OCI-LY1 (cell line): ENCODE measurements around the gene IRF8.

Source experiments
- H2AFZ ChIP-seq: fragments of 200-600 bp; sonication (generic), shearing (Covaris generic); 2 replicates; pipeline ENCODE4 v1.6.0; 2014; ENCODE audit warnings: antibody characterized with exemption, mild to moderate bottlenecking, low read length
- H3F3A ChIP-seq: fragments of 200-600 bp; sonication (generic), shearing (Covaris generic); 2 replicates; pipeline ENCODE4 v1.6.0; 2014; ENCODE audit warnings: mild to moderate bottlenecking, antibody characterized with exemption, low read length, moderate library complexity; ENCODE audit not compliant: insufficient read depth
- H3K27ac ChIP-seq: fragments of 200-600 bp; sonication (generic); 2 replicates; pipeline ENCODE4 v1.5.1; 2014; ENCODE audit warnings: low read length, mixed run types, mild to moderate bottlenecking, low read depth; ENCODE audit not compliant: poor library complexity, severe bottlenecking
- H3K27me3 ChIP-seq: fragments of 200-600 bp; sonication (generic); 2 replicates; pipeline ENCODE4 v1.6.0; 2014; ENCODE audit warnings: antibody characterized with exemption, mild to moderate bottlenecking, low read length, moderate library complexity; ENCODE audit not compliant: insufficient read depth
- H3K36me3 ChIP-seq: fragments of 200-600 bp; sonication (generic); 2 replicates; pipeline ENCODE4 v1.6.1; 2014; ENCODE audit warnings: mild to moderate bottlenecking, antibody characterized with exemption, low read length, moderate library complexity, mixed read lengths; ENCODE audit not compliant: insufficient read depth
- H3K4me1 ChIP-seq: fragments of 200-600 bp; sonication (generic); 2 replicates; pipeline ENCODE4 v1.5.1; 2014; ENCODE audit warnings: mild to moderate bottlenecking, low read length, moderate library complexity; ENCODE audit not compliant: insufficient read depth, severe bottlenecking
- H3K4me2 ChIP-seq: fragments of 200-600 bp; sonication (generic), shearing (Covaris generic); 2 replicates; pipeline ENCODE4 v1.6.1; 2014; ENCODE audit warnings: low read length
- H3K4me3 ChIP-seq: fragments of 200-600 bp; sonication (generic); 2 replicates; pipeline ENCODE4 v1.5.1; 2014; ENCODE audit warnings: low read length, low read depth, mild to moderate bottlenecking, mixed read lengths; ENCODE audit not compliant: poor library complexity, severe bottlenecking
- H3K79me2 ChIP-seq: fragments of 200-600 bp; shearing (Covaris generic); 2 replicates; pipeline ENCODE4 v1.6.1; 2016; ENCODE audit warnings: mixed run types, low read length, mixed read lengths; ENCODE audit not compliant: insufficient read depth
- H3K9ac ChIP-seq: fragments of 200-600 bp; sonication (generic), shearing (Covaris generic); 2 replicates; pipeline ENCODE4 v1.6.1; 2014; ENCODE audit warnings: mild to moderate bottlenecking, low read length, mixed read lengths
- H3K9me2 ChIP-seq: fragments of 200-600 bp; sonication (generic), shearing (Covaris generic); 2 replicates; pipeline ENCODE4 v1.6.1; 2014; ENCODE audit warnings: low read depth, mild to moderate bottlenecking, low read length, mixed read lengths
- H3K9me3 ChIP-seq: fragments of 200-600 bp; shearing (Covaris generic); 2 replicates; pipeline ENCODE4 v1.6.1; 2014; ENCODE audit warnings: low read length, mixed read lengths
- H4K20me1 ChIP-seq: fragments of 200-600 bp; sonication (generic), shearing (Covaris generic); 2 replicates; pipeline ENCODE4 v1.6.0; 2016; ENCODE audit warnings: mild to moderate bottlenecking, low read length; ENCODE audit not compliant: insufficient read depth
- EZH2 ChIP-seq: fragments of 200-600 bp; sonication (generic), shearing (Covaris generic); IDR thresholded peaks from 2 replicates; pipeline ENCODE4 v1.8.0; 2017; ENCODE audit warnings: borderline replicate concordance, mixed run types, mild to moderate bottlenecking, antibody characterized with exemption, low read length, moderate library complexity, mixed read lengths
- TF ChIP-seq, protein P1 (sequence below): fragments of 200-600 bp; sonication (generic), shearing (Covaris generic); IDR thresholded peaks from 2 replicates; pipeline ENCODE4 v1.5.1; 2017; ENCODE audit warnings: mild to moderate bottlenecking, antibody characterized with exemption, low read length, moderate library complexity, mixed read lengths

IRF8 gene

DNA sequence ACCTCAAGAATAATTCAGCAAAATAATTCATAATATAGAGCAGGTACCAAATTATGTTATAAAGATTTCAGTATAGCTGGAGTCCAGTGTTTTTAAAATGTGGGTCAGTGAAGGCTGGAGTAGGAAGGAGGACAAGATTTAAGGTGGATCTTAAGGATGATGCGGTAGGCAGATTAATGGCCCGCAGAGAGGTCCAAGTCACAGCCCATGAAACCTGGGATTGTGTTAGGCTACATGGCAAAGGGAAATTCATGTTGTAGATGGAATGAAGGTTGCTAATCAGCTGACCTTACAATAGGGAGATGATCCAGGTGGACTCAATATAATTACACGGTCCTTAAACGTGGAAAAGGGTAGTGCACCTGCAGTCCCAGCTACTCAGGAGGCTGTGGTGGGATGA lies 6.2 kb upstream of the IRF8 start:
- Histone ChIP-seq H3K4me3 (no peak overlapping the region), H3K27ac (no peak overlapping the region)
- no peak for TF ChIP-seq EZH2
- TF ChIP-seq, protein P1, sequence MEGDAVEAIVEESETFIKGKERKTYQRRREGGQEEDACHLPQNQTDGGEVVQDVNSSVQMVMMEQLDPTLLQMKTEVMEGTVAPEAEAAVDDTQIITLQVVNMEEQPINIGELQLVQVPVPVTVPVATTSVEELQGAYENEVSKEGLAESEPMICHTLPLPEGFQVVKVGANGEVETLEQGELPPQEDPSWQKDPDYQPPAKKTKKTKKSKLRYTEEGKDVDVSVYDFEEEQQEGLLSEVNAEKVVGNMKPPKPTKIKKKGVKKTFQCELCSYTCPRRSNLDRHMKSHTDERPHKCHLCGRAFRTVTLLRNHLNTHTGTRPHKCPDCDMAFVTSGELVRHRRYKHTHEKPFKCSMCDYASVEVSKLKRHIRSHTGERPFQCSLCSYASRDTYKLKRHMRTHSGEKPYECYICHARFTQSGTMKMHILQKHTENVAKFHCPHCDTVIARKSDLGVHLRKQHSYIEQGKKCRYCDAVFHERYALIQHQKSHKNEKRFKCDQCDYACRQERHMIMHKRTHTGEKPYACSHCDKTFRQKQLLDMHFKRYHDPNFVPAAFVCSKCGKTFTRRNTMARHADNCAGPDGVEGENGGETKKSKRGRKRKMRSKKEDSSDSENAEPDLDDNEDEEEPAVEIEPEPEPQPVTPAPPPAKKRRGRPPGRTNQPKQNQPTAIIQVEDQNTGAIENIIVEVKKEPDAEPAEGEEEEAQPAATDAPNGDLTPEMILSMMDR: no peak

DNA sequence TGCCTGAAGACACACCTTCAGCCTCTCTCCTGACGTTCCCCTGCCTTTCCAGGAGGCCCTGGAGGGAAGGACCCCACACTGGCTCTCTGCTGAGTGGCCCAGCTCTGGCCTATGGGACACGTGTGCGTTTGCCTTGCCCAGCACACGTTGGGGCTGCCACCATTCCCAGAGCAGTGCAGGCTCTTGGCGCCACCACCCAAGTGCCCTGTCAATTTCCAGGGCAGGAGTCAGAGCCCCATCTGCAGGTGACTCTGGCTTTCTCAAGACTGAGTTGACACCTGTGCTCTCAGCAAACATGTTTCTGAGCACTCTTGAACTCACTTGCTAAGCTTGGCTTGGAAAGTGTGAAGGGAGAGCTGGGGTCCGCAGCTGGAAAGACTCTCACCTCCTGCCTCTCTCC lies 4.7 kb upstream of the IRF8 start:
- Histone ChIP-seq H3K79me2 (0 out of 2 replicates have a peak, but pooled peaks cover under 1% of the 10 kb centered on the region), H4K20me1 (no peaks in the 10 kb centered on the region), H3K9me2 (no peaks in the 10 kb centered on the region), H3K4me1 (peaks cover 50% of the 10 kb centered on the region), H3F3A (no peaks in the 10 kb centered on the region), H2AFZ (no peak overlapping the region), H3K27me3 (no peaks in the 10 kb centered on the region), H3K36me3 (no peaks in the 10 kb centered on the region), H3K4me3 (no peak overlapping the region), H3K4me2 (no peak overlapping the region), H3K9ac (no peak overlapping the region), H3K9me3 (no peaks in the 10 kb centered on the region), H3K27ac (no peak overlapping the region)
- no peak for TF ChIP-seq EZH2
- TF ChIP-seq, protein P1: peak; percentile 51

More for the DNA sequence above, 6.2 kb upstream of the IRF8 start:
- Histone ChIP-seq H3F3A (no peaks in the 10 kb centered on the region), H3K4me1 (peaks cover 50% of the 10 kb centered on the region), H3K9me2 (no peaks in the 10 kb centered on the region), H3K9me3 (no peaks in the 10 kb centered on the region), H3K4me2 (no peak overlapping the region), H3K9ac (no peak overlapping the region), H4K20me1 (no peaks in the 10 kb centered on the region), H3K36me3 (no peaks in the 10 kb centered on the region), H2AFZ (no peak overlapping the region), H3K27me3 (no peaks in the 10 kb centered on the region), H3K79me2 (no peaks in the 10 kb centered on the region)

DNA sequence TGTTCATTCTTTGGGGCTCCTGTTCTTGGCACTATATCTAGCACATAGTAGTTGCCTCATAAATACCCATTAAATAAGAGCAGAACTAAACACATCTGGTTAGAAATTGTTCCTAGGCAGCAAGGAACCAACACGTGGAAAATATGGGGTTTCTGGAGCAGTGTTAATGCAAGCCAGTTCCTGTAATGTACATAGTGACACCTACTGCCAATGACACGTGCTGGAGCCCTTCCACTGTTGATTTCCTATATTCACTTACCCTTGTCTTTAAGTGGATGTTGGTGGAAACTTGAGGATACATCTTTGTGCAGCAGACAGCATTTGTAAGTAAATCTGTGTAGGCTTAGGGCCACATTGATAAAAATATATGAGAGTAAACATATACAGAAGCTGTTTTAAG lies 1.6 kb upstream of the IRF8 start:
- Histone ChIP-seq H3K4me3 (no peak overlapping the region), H3K27ac (no peak overlapping the region), H3K27me3 (no peaks in the 10 kb centered on the region)

More for the DNA sequence above, 1.6 kb upstream of the IRF8 start:
- Histone ChIP-seq H3K4me1 (peaks cover 56% of the 10 kb centered on the region), H3K4me2 (no peak overlapping the region; the same call in 1 of the 2 replicates), H3K9me2 (no peaks in the 10 kb centered on the region), H3K36me3 (peaks cover 13% of the 10 kb centered on the region; the same call in 1 of the 2 replicates), H3K79me2 (peaks cover 22% of the 10 kb centered on the region), H4K20me1 (no peaks in the 10 kb centered on the region), H3K9me3 (no peaks in the 10 kb centered on the region), H2AFZ (no peak overlapping the region), H3K9ac (no peak overlapping the region), H3F3A (no peaks in the 10 kb centered on the region)
- TF ChIP-seq, protein P1: peak; percentile 28; the same call in 1 of the 2 replicates
- no peak for TF ChIP-seq EZH2
